Activated gamma-delta T cell treated with anti-CD3 and anti-CD28 coated beads, Interleukin-2, amount 50 U/mL, for 16 hours (primary cell): ENCODE data around the gene GOLGA1.
"Not testable (repeated sequence)": the region's sequence is repeated elsewhere in the genome, so short reads cannot be mapped to it uniquely, and the experiment has no call there.

ENCODE experiments used
- DNase-seq: peaks from one replicate; pipeline ENCODE4 v3.0.0-alpha.2; 2020; ENCODE audit warnings: low read depth

Gene GOLGA1

GRCh38 chr9:124940894-124941678 lies at the start of gene GOLGA1:
Gene GOLGA1, minus strand, starts transcription at chr9:124941083. Its CDS starts 2,372 bp downstream, at chr9:124938711.
- DNase-seq: peak; percentile 85

GRCh38 chr9:124983698-124984097 lies 42.8 kb upstream of the GOLGA1 start:
- DNase-seq: no peak

DNA sequence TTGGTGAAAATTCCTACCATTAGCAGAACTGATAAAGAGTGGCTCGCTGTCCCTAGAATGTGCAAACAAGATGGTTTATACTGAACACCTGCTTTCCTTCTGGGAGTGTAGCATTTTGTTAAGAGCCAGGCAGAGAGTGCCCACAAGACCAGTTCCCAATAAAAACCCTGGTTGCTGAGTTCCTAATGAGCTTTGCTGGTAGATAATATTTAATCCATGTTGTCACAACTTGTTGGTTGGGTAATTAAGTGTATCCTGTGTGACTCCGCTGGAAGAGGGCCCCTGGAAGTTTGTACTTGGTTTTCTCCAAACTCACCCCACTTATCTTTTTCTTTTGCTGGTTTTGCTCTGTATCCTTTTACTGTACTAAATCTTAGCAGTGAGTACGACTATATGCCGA lies 39.5 kb upstream of the GOLGA1 start:
- no peak for DNase-seq

DNA sequence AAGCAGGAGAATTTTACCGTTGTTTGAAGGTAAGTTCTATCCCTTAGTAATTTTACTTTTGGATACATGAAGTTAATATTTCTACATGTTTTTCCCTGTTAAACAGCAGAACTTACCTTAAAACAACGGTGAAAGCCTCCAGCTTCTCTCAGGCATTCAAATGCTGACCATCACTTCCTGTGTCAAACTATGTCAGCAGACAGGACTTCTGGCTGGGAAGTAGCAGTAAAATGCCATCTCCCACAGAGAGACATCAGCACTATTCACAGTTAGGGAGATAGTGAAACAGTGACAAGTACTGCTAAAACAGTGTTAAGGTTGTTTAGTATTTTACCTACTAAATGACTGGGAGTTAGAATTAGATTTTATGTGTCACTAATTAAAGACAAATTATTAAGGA lies 34.2 kb upstream of the GOLGA1 start:
- no peak for DNase-seq

- no peak for DNase-seq
Measured at GRCh38 chr9:124973807-124974206, 32.9 kb upstream of the GOLGA1 start.

DNA sequence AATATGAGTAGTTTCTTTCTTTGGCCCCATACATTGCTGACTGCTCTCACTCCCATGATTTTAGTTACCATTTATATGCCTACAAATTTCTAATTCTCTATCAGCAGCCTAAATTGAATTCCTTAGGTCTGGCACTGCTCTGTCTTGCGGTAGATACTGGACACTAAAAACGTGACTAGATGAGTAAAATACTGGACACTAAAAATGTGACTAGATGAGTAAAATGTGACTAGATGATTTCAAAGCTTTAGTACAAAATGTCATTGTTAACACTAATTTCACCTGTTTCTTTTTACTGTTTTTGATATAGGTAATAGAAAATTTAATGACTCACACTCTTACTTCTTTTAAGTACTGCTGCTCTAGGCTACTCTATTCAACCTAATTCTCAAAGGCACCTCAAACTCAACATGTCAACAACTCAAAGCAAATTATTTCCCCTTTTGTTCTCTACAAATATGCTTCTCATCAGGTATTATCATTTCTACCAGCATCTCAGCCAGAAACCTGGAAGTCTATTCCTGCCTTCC lies 31.4 kb upstream of the GOLGA1 start:
- DNase-seq: no peak

DNA sequence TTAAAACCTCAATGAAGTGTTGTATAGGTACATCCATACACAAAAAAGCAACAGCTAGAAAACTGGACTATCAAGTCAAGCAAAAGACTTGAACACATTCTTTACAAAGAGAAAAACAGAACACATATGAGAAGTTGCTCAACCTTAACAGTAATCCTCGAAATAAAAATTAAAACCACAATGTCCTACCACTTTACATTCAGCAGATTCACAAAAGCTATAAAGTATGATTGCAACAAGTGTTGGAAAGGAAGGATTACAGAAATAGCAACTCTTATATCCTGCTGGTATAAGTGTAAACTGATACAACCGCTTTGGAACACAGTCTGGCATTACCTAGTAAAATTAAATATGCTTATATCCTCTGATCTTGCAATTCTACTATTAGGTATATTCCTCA lies 28.5 kb upstream of the GOLGA1 start:
- DNase-seq: no peak

DNA sequence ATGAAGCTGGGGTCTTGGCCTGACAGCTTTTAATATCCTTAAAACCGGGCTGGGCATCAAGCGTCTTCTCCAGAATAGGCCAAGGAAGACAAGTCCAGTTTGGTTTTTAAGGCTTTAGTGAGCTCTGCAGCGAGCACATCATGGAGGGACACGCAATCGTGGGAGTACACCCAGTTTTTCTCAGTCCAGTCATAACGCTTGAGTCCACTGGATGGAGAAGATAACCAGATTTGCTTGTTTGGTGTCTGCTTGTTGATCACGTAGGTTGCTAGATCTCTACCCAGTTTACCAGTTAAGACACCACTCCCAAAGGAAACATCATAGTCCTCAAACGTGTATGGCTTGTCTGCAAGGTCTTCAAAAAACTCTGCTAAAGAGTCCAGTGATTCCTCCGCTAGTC lies 27.4 kb upstream of the GOLGA1 start:
- DNase-seq: no peak

- DNase-seq: not testable (repeated sequence)
Measured at GRCh38 chr9:124965775-124966568, 25.1 kb upstream of the GOLGA1 start.

GRCh38 chr9:124964604-124965003 lies 23.7 kb upstream of the GOLGA1 start:
- no peak for DNase-seq

- DNase-seq: no peak
Measured at GRCh38 chr9:124964056-124964455, 23.2 kb upstream of the GOLGA1 start.

GRCh38 chr9:124960409-124960752 lies 19.5 kb upstream of the GOLGA1 start:
- no peak for DNase-seq

- not testable (repeated sequence) for DNase-seq
Measured at GRCh38 chr9:124959671-124960408, 19.0 kb upstream of the GOLGA1 start.

GRCh38 chr9:124954255-124954654 lies 13.4 kb upstream of the GOLGA1 start:
- DNase-seq: no peak

GRCh38 chr9:124950050-124950718 lies 9.3 kb upstream of the GOLGA1 start:
- DNase-seq: no peak

DNA sequence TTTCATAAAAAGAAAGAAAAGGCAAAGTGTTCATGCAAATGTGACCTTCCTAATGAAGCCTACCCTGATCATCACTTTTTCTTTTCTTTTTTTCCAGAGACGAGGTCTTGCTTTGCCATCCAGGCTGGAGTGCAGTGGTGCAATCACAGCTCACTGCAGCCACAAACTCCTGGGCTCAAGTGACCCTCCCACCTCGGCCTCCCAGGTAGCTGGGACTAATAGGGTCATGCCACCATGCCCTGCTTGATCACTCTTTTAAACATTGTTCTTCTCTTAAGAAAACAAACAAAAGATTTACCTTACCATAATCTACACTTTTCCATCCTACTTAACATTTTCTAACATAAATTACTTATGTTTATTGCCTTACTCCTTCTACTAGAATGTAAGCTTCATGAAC lies 8.5 kb upstream of the GOLGA1 start:
- no peak for DNase-seq

GRCh38 chr9:124947727-124948391 lies 7.0 kb upstream of the GOLGA1 start:
- DNase-seq: no peak

GRCh38 chr9:124946167-124946566 lies 5.3 kb upstream of the GOLGA1 start:
- no peak for DNase-seq

DNA sequence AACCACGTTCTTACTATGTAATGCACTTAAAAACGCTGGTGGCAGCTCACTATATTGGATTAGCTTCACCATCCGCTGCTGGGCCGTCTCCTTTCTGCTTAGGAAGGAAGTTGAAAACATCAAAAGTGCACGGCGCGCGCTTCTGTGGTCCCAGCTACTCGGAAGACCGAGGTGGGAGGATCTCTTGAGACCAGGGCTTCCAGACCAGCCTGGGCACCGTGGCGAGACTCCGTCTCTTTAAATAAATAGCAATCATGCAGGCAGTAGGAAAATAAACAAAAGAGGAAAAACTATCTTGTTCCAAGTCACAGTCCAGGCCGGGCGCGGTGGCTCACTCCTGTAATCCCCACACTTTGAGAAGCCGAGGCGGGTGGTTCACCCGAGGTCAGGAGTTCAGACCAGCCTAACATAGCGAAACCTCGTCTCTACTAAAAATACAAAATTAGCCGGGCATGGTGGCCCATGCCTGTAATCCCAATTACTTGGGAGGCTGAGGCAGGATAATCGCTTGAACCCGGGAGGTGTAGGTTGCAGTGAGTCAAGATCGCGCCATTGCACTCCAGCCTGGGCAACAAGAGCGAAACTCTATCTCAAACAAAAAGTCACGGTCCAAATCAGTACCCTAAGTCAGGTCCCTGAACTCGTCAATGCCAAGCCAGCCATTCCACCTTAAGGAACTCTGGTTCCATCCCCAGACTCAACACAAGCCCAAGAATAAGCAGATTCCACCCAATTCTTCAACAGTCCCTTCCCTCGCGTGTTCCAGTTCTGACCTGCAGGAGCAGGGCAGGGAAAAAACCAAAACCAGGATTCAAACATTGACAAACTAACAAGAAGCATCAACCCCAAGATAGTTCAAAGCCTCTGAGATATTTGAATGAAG lies 1.0 kb upstream of the GOLGA1 start:
- peak; percentile 38 for DNase-seq

- no peak for DNase-seq
Measured at GRCh38 chr9:124940521-124940893, 376 bp downstream of the GOLGA1 start.
